Stimulated activated CD8-positive, alpha-beta memory T cell treated with anti-CD3 and anti-CD28 coated beads, Interleukin-7, amount 100 ng/mL, for 48 hours (primary cell): ENCODE results near the gene DCAF16.
"Not testable (repeated sequence)": the region's sequence is repeated elsewhere in the genome, so short reads cannot be mapped to it uniquely, and the experiment has no call there.

ENCODE experiments used
- DNase-seq, 2 donors: peaks; one replicate each; pipeline ENCODE4 v3.0.0-alpha.2; 2020; ENCODE audit warnings: low read depth in 1 of 2; ENCODE audit errors: extremely low read depth in 1 of 2

The DCAF16 gene

GRCh38 chr4:17810260-17811077 is at the start of gene DCAF16, which contains the start of gene NCAPG:
TSS of gene DCAF16 (minus strand) at chr4:17810757. CDS start at chr4:17804141, 6,616 bp downstream.
TSS of gene NCAPG (plus strand) at chr4:17810979. CDS start at chr4:17811078, 99 bp downstream.
- DNase-seq: peak; percentile 98 to 99

DNA sequence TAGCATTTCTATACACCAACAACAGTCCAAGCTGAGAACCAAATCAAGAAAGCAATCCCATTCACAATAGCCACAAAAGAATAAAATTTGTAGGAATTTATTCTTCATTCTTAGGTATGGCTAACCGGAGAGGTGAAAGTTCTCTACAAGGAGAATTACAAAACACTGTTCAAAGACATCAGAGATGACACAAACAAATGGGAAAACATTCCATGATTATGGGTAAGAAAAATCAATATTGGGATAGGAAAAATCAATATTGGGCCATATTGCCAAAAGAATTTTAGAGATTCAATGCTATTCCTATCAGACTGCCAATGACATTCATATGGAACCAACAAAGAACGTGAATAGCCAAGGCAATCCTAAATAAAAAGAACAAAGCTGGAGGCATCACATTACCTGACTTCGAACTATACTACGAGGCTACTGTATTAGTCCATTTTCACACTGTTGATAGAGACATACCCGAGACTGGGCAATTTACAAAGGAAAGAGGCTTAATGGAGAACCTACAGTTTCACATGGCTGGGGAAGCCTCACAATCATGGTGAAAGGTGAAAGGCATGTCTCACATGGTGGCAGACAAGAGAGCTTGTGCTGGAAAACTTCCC is 49.3 kb upstream of the DCAF16 start:
- DNase-seq: no peak

GRCh38 chr4:17854036-17854435 is 43.5 kb upstream of the DCAF16 start:
- no peak for DNase-seq

- no peak for DNase-seq
Measured at GRCh38 chr4:17851959-17852358, 41.4 kb upstream of the DCAF16 start.

DNA sequence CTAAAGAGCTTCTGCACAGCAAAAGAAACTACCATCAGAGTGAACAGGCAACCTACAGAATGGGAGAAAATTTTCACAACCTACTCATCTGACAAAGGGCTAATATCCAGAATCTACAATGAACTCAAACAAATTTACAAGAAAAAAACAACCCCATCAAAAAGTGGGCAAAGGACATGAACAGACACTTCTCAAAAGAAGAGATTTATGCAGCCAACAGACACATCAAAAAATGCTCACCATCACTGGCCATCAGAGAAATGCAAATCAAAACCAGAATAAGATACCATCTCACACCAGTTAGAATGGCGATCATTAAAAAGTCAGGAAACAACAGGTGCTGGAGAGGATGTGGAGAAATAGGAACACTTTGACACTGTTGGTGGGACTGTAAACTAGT is 39.7 kb upstream of the DCAF16 start:
- DNase-seq: not testable (repeated sequence)

GRCh38 chr4:17846266-17846665 is 35.7 kb upstream of the DCAF16 start:
- DNase-seq: no peak

DNA sequence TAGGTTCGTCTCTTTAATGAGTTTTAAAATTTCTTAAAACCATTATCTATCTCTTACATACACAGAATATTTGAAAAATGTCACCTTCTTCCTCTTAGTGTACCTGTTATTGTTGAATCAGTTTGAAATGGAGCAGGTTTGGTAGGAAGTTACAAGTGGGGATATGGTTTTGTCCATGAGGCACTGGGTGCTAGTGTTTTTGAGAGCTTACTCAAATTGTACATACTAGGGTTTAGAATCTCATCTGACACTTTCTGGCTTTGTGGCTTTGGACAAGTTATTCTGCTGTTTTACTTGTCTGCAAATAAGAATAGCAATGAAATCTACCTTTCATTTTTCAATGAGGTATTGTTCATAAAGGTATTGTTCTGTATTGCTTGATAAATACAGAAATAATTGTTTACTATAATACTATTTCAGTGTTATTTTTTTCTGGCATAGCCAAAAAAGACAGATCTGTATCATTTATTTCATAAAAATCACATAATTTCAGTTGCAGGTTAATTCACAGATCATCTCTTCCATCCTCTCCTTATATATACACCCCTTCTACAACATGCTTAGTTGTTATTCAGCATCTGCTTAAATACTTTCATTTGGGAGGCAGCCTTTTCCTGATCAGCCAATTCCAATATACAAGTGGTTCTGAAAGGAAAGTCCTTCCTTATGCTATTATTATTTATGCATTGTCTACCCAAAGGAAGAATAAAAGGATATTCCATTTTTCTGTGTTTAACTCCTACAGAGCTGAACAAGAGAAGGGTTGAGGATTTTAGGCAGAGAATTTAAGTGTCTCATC is 13.5 kb upstream of the DCAF16 start:
- DNase-seq: no peak

DNA sequence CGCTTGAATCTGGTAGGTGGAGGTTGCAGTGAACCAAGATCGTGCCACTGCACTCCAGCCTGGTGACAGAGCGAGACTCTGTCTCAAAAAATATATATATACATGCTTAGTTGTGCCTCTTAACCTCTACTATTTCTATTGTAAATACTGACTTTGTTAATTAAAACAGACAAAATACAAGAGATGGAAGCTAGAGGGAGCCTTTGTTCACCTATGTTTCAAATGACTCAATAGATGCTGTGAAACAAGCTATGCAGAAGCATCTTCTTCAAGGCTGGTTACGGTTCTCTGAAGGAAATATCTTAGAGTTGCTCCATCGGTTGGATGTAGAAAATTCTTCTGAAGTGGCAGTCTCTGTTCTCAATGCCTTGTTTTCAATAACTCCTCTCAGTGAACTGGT is 6.5 kb upstream of the DCAF16 start:
- DNase-seq: no peak

DNA sequence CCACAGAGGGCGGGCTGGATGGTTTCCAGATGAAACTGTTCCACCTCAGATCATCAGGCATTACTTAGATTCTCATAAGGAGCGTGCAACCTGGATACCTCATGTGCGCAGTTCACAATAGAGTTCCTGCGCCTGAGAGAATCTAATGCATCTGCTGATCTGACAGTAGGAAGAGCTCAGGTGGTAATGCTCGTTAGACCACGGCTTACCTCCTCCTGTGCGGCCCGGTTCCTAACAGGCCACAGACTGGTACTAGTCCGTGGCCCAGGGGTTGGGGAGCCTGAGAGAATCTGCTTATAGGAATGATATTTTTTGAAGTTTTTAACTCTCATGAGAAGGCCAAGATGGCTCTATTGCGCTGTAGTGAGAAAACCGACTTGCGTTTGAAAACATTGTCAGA is 5.6 kb upstream of the DCAF16 start:
- DNase-seq: no peak

DNA sequence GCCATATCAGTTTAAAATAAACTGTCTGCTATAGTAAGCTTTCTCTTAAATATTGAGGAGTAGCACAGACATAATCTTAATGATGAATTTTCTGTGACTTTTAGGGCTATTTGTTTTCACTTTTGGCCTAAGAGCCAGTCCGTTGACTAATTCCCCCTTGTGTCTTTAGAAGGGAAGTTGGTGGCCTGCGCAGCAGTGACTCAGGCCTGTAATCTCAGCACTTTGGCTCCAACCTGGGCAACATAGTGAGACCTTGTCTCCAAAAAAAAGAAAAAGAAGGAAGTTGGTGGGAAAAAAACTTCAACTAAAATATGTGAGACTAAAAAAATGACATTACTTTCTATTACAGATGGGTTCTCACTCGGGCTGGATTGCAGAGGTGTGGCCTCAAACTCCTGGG is 3.6 kb upstream of the DCAF16 start:
- no peak for DNase-seq

GRCh38 chr4:17812801-17813200 is 2.2 kb upstream of the DCAF16 start:
- DNase-seq: no peak

GRCh38 chr4:17812125-17812524 is 1.6 kb upstream of the DCAF16 start:
- no peak for DNase-seq

GRCh38 chr4:17811078-17811603 is 584 bp upstream of the DCAF16 start:
- DNase-seq: no peak

DNA sequence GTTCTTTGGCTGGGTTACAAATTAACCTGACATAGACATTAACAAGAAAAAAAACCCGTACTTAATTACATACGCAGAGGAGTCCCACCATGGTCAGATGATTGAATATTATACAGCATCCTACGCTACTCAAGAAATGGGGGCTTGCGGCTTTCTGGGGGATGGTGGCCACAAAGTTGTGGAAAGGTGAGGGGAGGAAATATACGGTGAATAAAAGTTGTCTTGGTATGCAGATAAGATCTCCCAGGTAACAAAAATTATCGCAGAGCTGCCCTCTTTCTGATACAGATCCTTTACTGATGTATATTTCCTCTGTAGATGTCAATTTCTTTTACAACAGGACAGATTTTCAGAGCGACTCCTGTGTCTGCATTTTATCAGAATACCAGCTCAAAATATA is 890 bp downstream of the DCAF16 start:
- DNase-seq: no peak

DNA sequence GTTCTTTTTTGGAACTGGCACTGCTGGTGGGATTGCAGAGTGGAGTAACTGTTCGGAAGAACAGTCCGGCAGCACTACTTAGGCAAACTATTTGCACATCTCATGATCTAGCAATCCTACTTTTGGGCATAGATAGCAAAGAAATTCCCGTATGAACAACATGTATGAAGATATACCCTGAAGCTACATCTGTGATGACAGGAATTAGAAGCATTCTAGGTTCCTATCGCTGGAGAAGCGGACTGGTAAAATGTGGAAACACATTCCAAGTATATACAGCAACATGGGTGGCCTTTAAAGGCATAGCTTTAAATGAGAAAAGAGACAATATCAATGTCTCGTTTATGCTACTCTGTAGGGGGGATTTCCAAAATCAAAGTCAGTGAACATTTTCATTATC is 3.1 kb downstream of the DCAF16 start:
- DNase-seq: no peak

DNA sequence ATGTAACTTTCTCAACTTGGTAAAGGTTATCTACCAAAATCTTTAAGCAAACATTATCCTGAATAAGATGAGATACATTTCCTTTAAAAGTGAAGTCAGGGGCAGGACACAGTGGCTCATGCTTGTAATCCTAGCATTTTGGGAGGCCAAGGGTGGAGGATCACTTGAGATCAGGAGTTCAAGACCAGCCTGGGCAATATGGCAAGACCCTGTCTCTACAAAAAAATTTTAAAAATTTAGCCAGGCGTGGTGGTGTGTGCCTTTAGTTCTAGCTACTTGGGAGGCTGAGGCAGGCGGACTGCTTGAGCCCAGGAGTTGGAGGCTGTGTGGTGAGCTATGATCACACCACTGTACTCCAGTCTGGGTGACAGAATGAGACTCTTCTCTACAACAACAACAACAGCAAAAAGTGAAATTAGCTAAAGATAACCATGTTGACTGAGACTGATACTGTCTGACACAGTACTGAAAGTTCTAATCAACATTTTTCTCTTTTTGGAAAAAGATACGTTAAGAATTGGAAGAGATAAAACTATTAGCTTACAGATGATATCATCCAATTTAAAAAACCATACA is 4.9 kb downstream of the DCAF16 start:
- no peak for DNase-seq

- no peak for DNase-seq
Measured at GRCh38 chr4:17797808-17798207, 12.7 kb downstream of the DCAF16 start.

DNA sequence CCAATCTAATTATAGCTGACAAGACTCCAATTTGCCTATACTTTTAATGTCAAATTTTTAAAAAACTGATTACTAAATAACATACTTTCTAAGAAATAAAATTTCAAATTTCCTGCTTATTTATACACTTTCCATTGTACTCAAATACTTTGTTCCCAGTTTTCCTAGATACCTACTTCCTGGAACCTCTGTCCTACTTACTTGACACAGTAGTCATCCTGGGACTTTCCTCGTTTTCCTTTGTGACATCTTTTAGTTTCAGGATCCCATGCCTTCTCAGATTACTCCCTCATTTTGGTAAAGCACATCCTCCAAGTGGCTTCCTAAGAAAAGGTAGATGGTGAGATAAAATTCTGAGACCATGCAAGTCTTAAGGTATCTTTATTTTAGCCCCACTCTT is 15.8 kb downstream of the DCAF16 start:
- DNase-seq: no peak

GRCh38 chr4:17788956-17789355 is 21.6 kb downstream of the DCAF16 start:
- DNase-seq: no peak

- no peak for DNase-seq
Measured at GRCh38 chr4:17787315-17787714, 23.2 kb downstream of the DCAF16 start.

DNA sequence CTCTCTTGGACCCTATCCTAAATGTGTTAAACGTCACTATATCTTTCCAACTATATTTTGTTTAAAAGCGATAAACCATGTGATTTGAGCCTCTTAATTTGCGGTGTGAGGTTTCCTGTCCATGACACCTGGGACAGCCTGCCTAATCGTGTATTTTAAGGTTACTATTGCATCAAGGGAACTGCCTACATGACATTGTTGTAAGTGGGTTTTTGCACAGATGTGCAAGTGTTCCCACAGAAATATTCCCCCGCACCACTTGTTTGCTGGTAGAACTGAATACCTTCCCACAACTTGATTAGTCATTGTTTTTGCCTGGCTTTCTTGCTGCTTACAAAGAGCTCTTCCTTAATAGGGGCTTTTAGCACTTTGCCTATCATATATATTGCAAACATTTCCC is 24.0 kb downstream of the DCAF16 start:
- DNase-seq: no peak
